Measurements from ENCODE around the gene PDGFRB. TPM values are rescaled to one million over a fixed set of nuclear protein-coding genes. Genes with fewer than 3 reads are reported as not detected.
A peak's percentile ranks its signal among the peaks of the same experiment; 100 is the strongest.

Gene PDGFRB
- total RNA-seq, 1 donor = 531 TPM

GRCh38 chr5:150144879-150145278 is 10.8 kb downstream of the PDGFRB start:
- Histone ChIP-seq H4K20me1 (ENCODE audit: insufficient read depth, low read length) (peaks cover 14% of the 10 kb centered on the region), H3K9me3 (ENCODE audit: low read depth, low read length) (no peaks in the 10 kb centered on the region), H3K27me3 (ENCODE audit: insufficient read depth, low read length) (no peaks in the 10 kb centered on the region), H2AFZ (ENCODE audit: low read length) (no peak overlapping the region), H3K4me2 (ENCODE audit: insufficient read depth, low read length) (peak overlapping the region; percentile 70), H3K36me3 (ENCODE audit: insufficient read depth, low read length) (peaks cover 34% of the 10 kb centered on the region), H3K4me1 (ENCODE audit: insufficient read depth, low read length) (peaks cover 85% of the 10 kb centered on the region), H3K4me3 (ENCODE audit: insufficient read depth, low read length) (no peak overlapping the region), H3K79me2 (ENCODE audit: insufficient read depth, low read length) (peaks cover 80% of the 10 kb centered on the region), H3K27ac (ENCODE audit: low read depth, low read length) (peak overlapping the region; percentile 96)
- TF ChIP-seq CTCF (IDR thresholded peaks at IDR 0.05; ENCODE audit: extremely low read depth, low read depth, low read length) = no peak
- DNase-seq (ENCODE audit: insufficient read length, low spot score, missing footprints) = no peak

GRCh38 chr5:150144246-150144801 is 11.3 kb downstream of the PDGFRB start:
- Histone ChIP-seq H3K79me2 (ENCODE audit: insufficient read depth, low read length) (peaks cover 79% of the 10 kb centered on the region), H3K4me1 (ENCODE audit: insufficient read depth, low read length) (peaks cover 85% of the 10 kb centered on the region), H3K4me2 (ENCODE audit: insufficient read depth, low read length) (peak overlapping the region; percentile 70), H4K20me1 (ENCODE audit: insufficient read depth, low read length) (peaks cover 9% of the 10 kb centered on the region), H3K4me3 (ENCODE audit: insufficient read depth, low read length) (peak overlapping the region; percentile 42), H2AFZ (ENCODE audit: low read length) (no peak overlapping the region), H3K27me3 (ENCODE audit: insufficient read depth, low read length) (no peaks in the 10 kb centered on the region), H3K9me3 (ENCODE audit: low read depth, low read length) (no peaks in the 10 kb centered on the region), H3K36me3 (ENCODE audit: insufficient read depth, low read length) (peaks cover 29% of the 10 kb centered on the region), H3K27ac (ENCODE audit: low read depth, low read length) (peak overlapping the region; percentile 96)
- DNase-seq (ENCODE audit: insufficient read length, low spot score, missing footprints) = no peak
- no peak for TF ChIP-seq CTCF (IDR thresholded peaks at IDR 0.05; ENCODE audit: extremely low read depth, low read depth, low read length)

GRCh38 chr5:150143350-150144245 is 12.0 kb downstream of the PDGFRB start:
- no peaks in the 10 kb centered on the region for H3K27me3 ChIP-seq (ENCODE audit: insufficient read depth, low read length)
- peak; percentile 93 for DNase-seq (ENCODE audit: insufficient read length, low spot score, missing footprints)
- H3K36me3 ChIP-seq (ENCODE audit: insufficient read depth, low read length) = peaks cover 21% of the 10 kb centered on the region
- peaks cover 78% of the 10 kb centered on the region for H3K79me2 ChIP-seq (ENCODE audit: insufficient read depth, low read length)
- H3K4me1 ChIP-seq (ENCODE audit: insufficient read depth, low read length) = peaks cover 85% of the 10 kb centered on the region
- TF ChIP-seq CTCF (IDR thresholded peaks at IDR 0.05; ENCODE audit: extremely low read depth, low read depth, low read length) = no peak
- no peak overlapping the region for H2AFZ ChIP-seq (ENCODE audit: low read length)
- H4K20me1 ChIP-seq (ENCODE audit: insufficient read depth, low read length) = peaks cover 4% of the 10 kb centered on the region
- peak overlapping the region; percentile 96 for H3K27ac ChIP-seq (ENCODE audit: low read depth, low read length)
- no peaks in the 10 kb centered on the region for H3K9me3 ChIP-seq (ENCODE audit: low read depth, low read length)
- H3K4me3 ChIP-seq (ENCODE audit: insufficient read depth, low read length) = peak overlapping the region; percentile 42
- H3K4me2 ChIP-seq (ENCODE audit: insufficient read depth, low read length) = peak overlapping the region; percentile 70

GRCh38 chr5:150142959-150143349 is 12.7 kb downstream of the PDGFRB start:
- Histone ChIP-seq H3K4me2 (ENCODE audit: insufficient read depth, low read length) (peak overlapping the region; percentile 70), H3K4me1 (ENCODE audit: insufficient read depth, low read length) (peaks cover 85% of the 10 kb centered on the region), H3K9me3 (ENCODE audit: low read depth, low read length) (no peaks in the 10 kb centered on the region), H3K4me3 (ENCODE audit: insufficient read depth, low read length) (peak overlapping the region; percentile 32), H3K27me3 (ENCODE audit: insufficient read depth, low read length) (no peaks in the 10 kb centered on the region), H4K20me1 (ENCODE audit: insufficient read depth, low read length) (peaks cover 4% of the 10 kb centered on the region), H3K27ac (ENCODE audit: low read depth, low read length) (peak overlapping the region; percentile 96), H3K36me3 (ENCODE audit: insufficient read depth, low read length) (peaks cover 15% of the 10 kb centered on the region), H2AFZ (ENCODE audit: low read length) (no peak overlapping the region), H3K79me2 (ENCODE audit: insufficient read depth, low read length) (peaks cover 78% of the 10 kb centered on the region)
- TF ChIP-seq CTCF (IDR thresholded peaks at IDR 0.05; ENCODE audit: extremely low read depth, low read depth, low read length) = no peak
- no peak for DNase-seq (ENCODE audit: insufficient read length, low spot score, missing footprints)
